ENCODE data around the gene KRTAP1-5.

GRCh38 chr17:41001795-41002194 is 25.2 kb downstream of the KRTAP1-5 start:
- TF ChIP-seq POLR2A (IDR thresholded peaks at IDR 0.05) (no peak), CTCF (IDR thresholded peaks at IDR 0.05) (no peak)

All from Peyer's patch (tissue), 4 donors.